HCT116 (cell line): ENCODE results near the gene MLXIPL.
"Not testable (repeated sequence)": the region's sequence is repeated elsewhere in the genome, so short reads cannot be mapped to it uniquely, and the experiment has no call there.

Source experiments
- CEBPB ChIP-seq: IDR thresholded peaks from 2 replicates; pipeline ENCODE4 v1.6.1; 2012; ENCODE audit warnings: low read depth
- EGR1 ChIP-seq: IDR thresholded peaks from 2 replicates; pipeline ENCODE4 v1.6.1; 2012; ENCODE audit warnings: low read depth
- EZH2phosphoT487 ChIP-seq: fragments of 200-600 bp; IDR thresholded peaks from 2 replicates; pipeline ENCODE4 v1.6.1; 2018; ENCODE audit warnings: antibody characterized with exemption, borderline replicate concordance
- FOSL1 ChIP-seq: IDR thresholded peaks from 2 replicates; pipeline ENCODE4 v1.6.1; 2012; ENCODE audit warnings: low read depth
- POLR2A ChIP-seq: IDR thresholded peaks from 2 replicates; pipeline ENCODE4 v1.7.0; 2011; ENCODE audit warnings: borderline replicate concordance; ENCODE audit not compliant: insufficient read depth, insufficient read length; ENCODE audit errors: extremely low read depth
- REST ChIP-seq: IDR thresholded peaks from 2 replicates; pipeline ENCODE4 v1.6.1; 2012; ENCODE audit warnings: low read depth
- SP1 ChIP-seq: IDR thresholded peaks from 2 replicates; pipeline ENCODE4 v1.6.1; 2012; ENCODE audit warnings: low read depth
- TF ChIP-seq, protein P1 (sequence below), 3 experiments: fragments of 200-600 bp in 1 of 3; sonication (generic) in 1 of 3; IDR thresholded peaks in 2 of 3; conservative IDR thresholded peaks in 1 of 3; 2 replicates each; pipeline ENCODE4 v1.5.1; 2012 to 2017; ENCODE audit warnings: low read depth in 2 of 3, low read length in 2 of 3, antibody characterized with exemption in 1 of 3, borderline replicate concordance in 1 of 3, control low read depth in 1 of 3, mild to moderate bottlenecking in 1 of 3, mixed read lengths in 1 of 3, mixed run types in 1 of 3, moderate library complexity in 1 of 3; ENCODE audit not compliant: insufficient read depth in 1 of 3

DNA sequence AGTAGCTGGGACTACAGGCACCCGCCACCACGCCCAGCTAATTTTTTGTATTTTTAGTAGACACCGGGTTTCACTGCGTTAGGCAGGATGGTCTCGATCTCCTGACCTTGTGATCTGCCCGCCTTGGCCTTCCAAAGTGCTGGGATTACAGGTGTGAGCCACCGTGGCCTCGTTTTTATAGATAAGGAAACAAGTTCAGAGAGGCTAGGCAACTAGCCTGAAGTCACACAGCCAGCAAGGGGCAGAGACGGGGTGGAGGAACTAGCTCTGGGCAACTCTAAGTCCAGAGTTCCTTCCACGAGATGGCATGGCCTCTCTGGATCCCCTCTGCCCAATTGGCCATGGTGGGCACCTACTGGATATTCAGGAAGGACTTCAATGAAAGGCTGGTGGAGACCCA lies 9.4 kb downstream of the MLXIPL start:
- TF ChIP-seq, protein P1, sequence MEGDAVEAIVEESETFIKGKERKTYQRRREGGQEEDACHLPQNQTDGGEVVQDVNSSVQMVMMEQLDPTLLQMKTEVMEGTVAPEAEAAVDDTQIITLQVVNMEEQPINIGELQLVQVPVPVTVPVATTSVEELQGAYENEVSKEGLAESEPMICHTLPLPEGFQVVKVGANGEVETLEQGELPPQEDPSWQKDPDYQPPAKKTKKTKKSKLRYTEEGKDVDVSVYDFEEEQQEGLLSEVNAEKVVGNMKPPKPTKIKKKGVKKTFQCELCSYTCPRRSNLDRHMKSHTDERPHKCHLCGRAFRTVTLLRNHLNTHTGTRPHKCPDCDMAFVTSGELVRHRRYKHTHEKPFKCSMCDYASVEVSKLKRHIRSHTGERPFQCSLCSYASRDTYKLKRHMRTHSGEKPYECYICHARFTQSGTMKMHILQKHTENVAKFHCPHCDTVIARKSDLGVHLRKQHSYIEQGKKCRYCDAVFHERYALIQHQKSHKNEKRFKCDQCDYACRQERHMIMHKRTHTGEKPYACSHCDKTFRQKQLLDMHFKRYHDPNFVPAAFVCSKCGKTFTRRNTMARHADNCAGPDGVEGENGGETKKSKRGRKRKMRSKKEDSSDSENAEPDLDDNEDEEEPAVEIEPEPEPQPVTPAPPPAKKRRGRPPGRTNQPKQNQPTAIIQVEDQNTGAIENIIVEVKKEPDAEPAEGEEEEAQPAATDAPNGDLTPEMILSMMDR (IDR thresholded peaks at IDR 0.05 in 2 of 3, conservative IDR thresholded peaks at IDR 0.05 in 1 of 3; ENCODE audit: borderline replicate concordance in 1 of 3, insufficient read depth in 1 of 3, low read depth in 2 of 3, low read length in 2 of 3) = not testable (repeated sequence)
- not testable (repeated sequence) for TF ChIP-seq SP1, EGR1, CEBPB, REST, FOSL1, EZH2phosphoT487, POLR2A
